IPS DF 4.7 (cell line): ENCODE data around the gene P2RX5.
A peak's percentile ranks its signal among the peaks of the same experiment; 100 is the strongest.

Experiments
- DNase-seq: peaks from one replicate; pipeline ENCODE4 v3.0.0-alpha.2; 2013; ENCODE audit warnings: low spot score; ENCODE audit errors: extremely low read depth

The P2RX5 gene

GRCh38 chr17:3681565-3681964 lies 14.4 kb downstream of the P2RX5 start:
- no peak for DNase-seq

GRCh38 chr17:3681057-3681456 lies 14.9 kb downstream of the P2RX5 start:
- no peak for DNase-seq

GRCh38 chr17:3679531-3680126 lies 16.3 kb downstream of the P2RX5 start:
- DNase-seq, result no peak

GRCh38 chr17:3678821-3679530 lies 17.0 kb downstream of the P2RX5 start:
- DNase-seq, result no peak

GRCh38 chr17:3678095-3678820 lies 17.7 kb downstream of the P2RX5 start:
- DNase-seq, result no peak

GRCh38 chr17:3675886-3676285 lies 20.1 kb downstream of the P2RX5 start:
- DNase-seq, result no peak

- no peak for DNase-seq
Observed at GRCh38 chr17:3672571-3672970, 23.4 kb downstream of the P2RX5 start.

GRCh38 chr17:3669548-3669947 lies 26.4 kb downstream of the P2RX5 start:
- no peak for DNase-seq

GRCh38 chr17:3669085-3669347 lies 26.9 kb downstream of the P2RX5 start:
- DNase-seq, result no peak

GRCh38 chr17:3668279-3669084 lies 27.5 kb downstream of the P2RX5 start, which contains the start of the genes EMC6 and TAX1BP3:
TSS of gene EMC6 (plus strand) at chr17:3668812. CDS start at chr17:3669147, 335 bp downstream.
TSS of gene TAX1BP3 (minus strand) at chr17:3668578. CDS start at chr17:3668526, 52 bp downstream.
- peak; percentile 76 for DNase-seq

- DNase-seq, result no peak
Observed at GRCh38 chr17:3667366-3668278, 28.3 kb downstream of the P2RX5 start.

GRCh38 chr17:3666516-3666915 lies 29.4 kb downstream of the P2RX5 start:
- DNase-seq, result no peak

- DNase-seq, result no peak
Observed at GRCh38 chr17:3665834-3666233, 30.1 kb downstream of the P2RX5 start.

- DNase-seq, result no peak
Observed at GRCh38 chr17:3663102-3664011, 32.6 kb downstream of the P2RX5 start.

- no peak for DNase-seq
Observed at GRCh38 chr17:3660311-3660891, 35.6 kb downstream of the P2RX5 start.

GRCh38 chr17:3659541-3660111 lies 36.3 kb downstream of the P2RX5 start:
- DNase-seq, result no peak

GRCh38 chr17:3658784-3659449 lies 37.0 kb downstream of the P2RX5 start:
- no peak for DNase-seq
